ENCODE measurements around the gene RGMA. TPM values are rescaled to one million over a fixed set of nuclear protein-coding genes. Genes with fewer than 3 reads are reported as not detected.
A peak's percentile ranks its signal among the peaks of the same experiment; 100 is the strongest.

The RGMA gene
- total and polyA plus RNA-seq, 5 donors = 9.2 to 16.4 (median 12.1) TPM

- no peak overlapping the region for H3K27ac ChIP-seq (ENCODE audit: low read length)
These were observed 63.4 kb downstream of the RGMA start for GRCh38 chr15:93025625-93025982.

DNA sequence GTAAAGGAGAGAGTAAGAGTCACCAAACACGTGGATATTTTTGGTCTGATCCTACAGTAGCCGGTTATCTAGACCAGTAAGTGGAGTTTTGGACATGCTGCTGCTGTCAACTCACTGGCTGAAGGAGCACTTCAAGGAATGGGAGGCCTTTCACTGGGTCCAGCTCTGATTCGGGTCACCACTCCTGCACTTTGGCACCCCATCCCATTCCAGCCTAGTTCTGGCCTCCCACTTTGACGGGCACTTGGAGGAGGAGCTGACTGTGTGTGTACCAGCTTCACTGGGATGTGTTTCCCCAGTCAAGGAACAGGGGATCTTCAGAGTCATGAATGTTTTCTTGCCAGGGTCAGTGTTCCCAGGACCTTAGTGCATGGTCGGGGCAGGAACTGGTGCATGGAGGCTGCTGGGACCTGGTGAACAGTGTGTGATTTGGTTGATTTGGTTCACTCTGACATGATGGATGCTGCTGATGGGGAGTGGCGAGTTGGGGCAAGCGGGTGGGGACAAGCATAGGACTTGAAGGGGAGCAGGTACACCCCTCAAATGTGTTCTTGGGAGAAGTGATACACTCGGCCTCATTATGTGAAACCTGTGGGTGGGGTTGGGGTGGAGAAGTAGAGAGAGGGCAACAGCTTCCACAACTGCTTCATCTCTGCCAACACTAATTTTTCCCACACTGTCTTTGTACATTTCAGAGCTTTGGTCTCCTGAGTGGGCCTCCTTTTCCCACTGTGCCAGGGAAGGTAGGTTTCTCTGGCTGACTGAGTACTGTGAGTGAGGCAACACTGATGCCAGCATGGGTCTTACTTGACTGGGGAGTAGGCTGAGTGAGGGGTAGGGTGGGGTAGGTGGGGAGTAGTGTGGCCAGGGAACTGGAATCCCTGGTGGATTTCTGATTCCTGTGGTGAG lies 64.0 kb downstream of the RGMA start:
- peak overlapping the region; percentile 19 for H3K27ac ChIP-seq (ENCODE audit: low read length)
- DNase-seq = peak in 1 of 3 donors; percentile 30
- no peaks in the 10 kb centered on the region for H3K27me3 ChIP-seq (ENCODE audit: control insufficient read depth, insufficient read depth)
- intact Hi-C loops (cut with DNase I) = loop anchor here in 1 of 4 donors (10.0 kb wide), 1 partner anchor 220 kb away; no protein-coding TSS in a partner anchor
- H3K9me3 ChIP-seq (ENCODE audit: control insufficient read depth, low read length) = no peaks in the 10 kb centered on the region
- peaks cover 28% of the 10 kb centered on the region for H3K4me1 ChIP-seq (ENCODE audit: control insufficient read depth, insufficient read depth, low read length)
- ATAC-seq = no peak
- WGBS = 78% methylated on average over 8 of the region's 8 CpGs
- no peak overlapping the region for H3K4me3 ChIP-seq (ENCODE audit: low read length)

More at GRCh38 chr15:93025625-93025982, 63.4 kb downstream of the RGMA start:
- peaks cover 31% of the 10 kb centered on the region for H3K4me1 ChIP-seq (ENCODE audit: control insufficient read depth, insufficient read depth, low read length)
- no peaks in the 10 kb centered on the region for H3K9me3 ChIP-seq (ENCODE audit: control insufficient read depth, low read length)
- DNase-seq = peak in 1 of 3 donors; percentile 43
- no peak for ATAC-seq
- intact Hi-C loops (cut with DNase I) = loop anchor here in 1 of 4 donors (10.0 kb wide), 1 partner anchor 221 kb away; no protein-coding TSS in a partner anchor
- no peaks in the 10 kb centered on the region for H3K27me3 ChIP-seq (ENCODE audit: control insufficient read depth, insufficient read depth)
- H3K4me3 ChIP-seq (ENCODE audit: low read length) = no peak overlapping the region
- 79% methylated on average over 1 of the region's 1 CpG for whole genome bisulfite sequencing

DNA sequence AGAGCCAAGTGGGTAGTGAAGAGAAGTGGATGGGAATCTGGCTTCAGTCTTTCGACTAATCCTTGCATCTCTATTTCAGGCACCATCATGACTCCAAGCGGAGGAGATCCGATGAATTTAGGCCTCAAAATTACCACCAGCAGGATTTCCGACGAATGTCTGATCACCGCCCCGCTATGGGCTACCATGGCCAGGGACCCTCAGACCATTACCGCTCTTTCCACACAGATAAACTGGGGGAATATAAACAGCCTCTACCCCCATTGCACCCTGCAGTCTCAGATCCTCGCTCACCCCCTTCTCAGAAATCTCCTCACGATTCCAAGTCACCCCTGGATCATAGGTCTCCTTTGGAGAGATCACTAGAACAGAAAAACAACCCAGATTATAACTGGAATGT lies 64.7 kb downstream of the RGMA start:
- intact Hi-C loops (cut with DNase I) = loop anchor here in 1 of 4 donors (10.0 kb wide), 1 partner anchor 219 kb away; no protein-coding TSS in a partner anchor
- H3K4me1 ChIP-seq (ENCODE audit: control insufficient read depth, insufficient read depth, low read length) = peaks cover 27% of the 10 kb centered on the region
- WGBS = 94% methylated on average over 10 of the region's 10 CpGs
- H3K4me3 ChIP-seq (ENCODE audit: low read length) = no peak overlapping the region
- no peak overlapping the region for H3K27ac ChIP-seq (ENCODE audit: low read length)
- no peaks in the 10 kb centered on the region for H3K9me3 ChIP-seq (ENCODE audit: control insufficient read depth, low read length)
- peak in 1 of 3 donors; percentile 12 for DNase-seq
- no peak for ATAC-seq
- no peaks in the 10 kb centered on the region for H3K27me3 ChIP-seq (ENCODE audit: control insufficient read depth, insufficient read depth)

GRCh38 chr15:93020976-93021772 lies 67.8 kb downstream of the RGMA start:
- WGBS = 94% methylated on average over 3 of the region's 3 CpGs
- no peaks in the 10 kb centered on the region for H3K9me3 ChIP-seq (ENCODE audit: control insufficient read depth, low read length)
- peaks cover 9% of the 10 kb centered on the region for H3K4me1 ChIP-seq (ENCODE audit: control insufficient read depth, insufficient read depth, low read length)
- H3K27me3 ChIP-seq (ENCODE audit: control insufficient read depth, insufficient read depth) = no peaks in the 10 kb centered on the region
- peak in 1 of 3 donors; percentile 21 for DNase-seq
- no peak overlapping the region for H3K27ac ChIP-seq (ENCODE audit: low read length)
- no peak for ATAC-seq
- no peak overlapping the region for H3K4me3 ChIP-seq (ENCODE audit: low read length)
- intact Hi-C loops (cut with DNase I) = loop anchor here in 1 of 4 donors (10.0 kb wide), 1 partner anchor 216 kb away; no protein-coding TSS in a partner anchor

DNA sequence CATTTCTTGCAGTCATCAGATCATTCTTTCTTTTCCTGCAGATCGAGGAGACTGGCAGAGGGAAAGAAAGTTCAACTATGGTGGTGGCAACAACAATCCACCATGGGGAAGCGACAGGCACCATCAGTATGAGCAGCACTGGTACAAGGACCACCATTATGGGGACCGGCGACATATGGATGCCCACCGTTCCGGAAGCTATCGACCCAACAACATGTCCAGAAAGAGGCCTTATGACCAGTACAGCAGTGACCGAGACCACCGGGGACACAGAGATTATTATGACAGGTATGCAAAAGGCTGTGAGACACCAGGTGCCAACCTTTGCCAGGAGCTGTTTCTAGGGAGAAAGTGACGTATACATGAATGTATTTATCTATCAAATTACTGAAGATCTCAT lies 69.0 kb downstream of the RGMA start:
- H3K4me1 ChIP-seq (ENCODE audit: control insufficient read depth, insufficient read depth, low read length) = peaks cover 8% of the 10 kb centered on the region
- ATAC-seq (no peak), DNase-seq (peak in 1 of 3 donors; percentile 18)
- H3K27ac ChIP-seq (ENCODE audit: low read length) = no peak overlapping the region
- H3K4me3 ChIP-seq (ENCODE audit: low read length) = no peak overlapping the region
- intact Hi-C loops (cut with DNase I) = loop anchor here in 3 of 4 donors (10.0 kb wide), 2 partner anchors 75 to 215 kb away; no protein-coding TSS in a partner anchor
- H3K27me3 ChIP-seq (ENCODE audit: control insufficient read depth, insufficient read depth) = no peaks in the 10 kb centered on the region
- H3K9me3 ChIP-seq (ENCODE audit: control insufficient read depth, low read length) = no peaks in the 10 kb centered on the region
- 97% methylated on average over 10 of the region's 10 CpGs for WGBS

- DNase-seq (no peak), ATAC-seq (no peak)
- H3K27me3 ChIP-seq (ENCODE audit: control insufficient read depth, insufficient read depth) = no peaks in the 10 kb centered on the region
- H3K9me3 ChIP-seq (ENCODE audit: control insufficient read depth, low read length) = no peaks in the 10 kb centered on the region
- intact Hi-C loops (cut with DNase I) = loop anchor here in 2 of 4 donors (10.0 kb wide), 2 partner anchors 74 to 214 kb away; no protein-coding TSS in a partner anchor
- WGBS = 93% methylated on average over 7 of the region's 7 CpGs
- peaks cover 5% of the 10 kb centered on the region for H3K4me1 ChIP-seq (ENCODE audit: control insufficient read depth, insufficient read depth, low read length)
- no peak overlapping the region for H3K27ac ChIP-seq (ENCODE audit: low read length)
- no peak overlapping the region for H3K4me3 ChIP-seq (ENCODE audit: low read length)
These were observed 69.9 kb downstream of the RGMA start for GRCh38 chr15:93019090-93019489.

- H3K4me3 ChIP-seq (ENCODE audit: low read length) = no peak overlapping the region
- peaks cover 5% of the 10 kb centered on the region for H3K4me1 ChIP-seq (ENCODE audit: control insufficient read depth, insufficient read depth, low read length)
- no peaks in the 10 kb centered on the region for H3K27me3 ChIP-seq (ENCODE audit: control insufficient read depth, insufficient read depth)
- no peaks in the 10 kb centered on the region for H3K9me3 ChIP-seq (ENCODE audit: control insufficient read depth, low read length)
- peak in 1 of 2 donors; percentile 27 for ATAC-seq
- 69% methylated on average over 4 of the region's 4 CpGs for WGBS
- peak in 1 of 3 donors; percentile 45 for DNase-seq
- no peak overlapping the region for H3K27ac ChIP-seq (ENCODE audit: low read length)
- intact Hi-C loops (cut with DNase I) = loop anchor here in 2 of 4 donors (10.0 kb wide), 2 partner anchors 74 to 214 kb away; no protein-coding TSS in a partner anchor
These were observed 70.4 kb downstream of the RGMA start for GRCh38 chr15:93018574-93018973.

- no peaks in the 10 kb centered on the region for H3K9me3 ChIP-seq (ENCODE audit: control insufficient read depth, low read length)
- H3K27me3 ChIP-seq (ENCODE audit: control insufficient read depth, insufficient read depth) = no peaks in the 10 kb centered on the region
- H3K4me1 ChIP-seq (ENCODE audit: control insufficient read depth, insufficient read depth, low read length) = peaks cover 5% of the 10 kb centered on the region
- no peak overlapping the region for H3K4me3 ChIP-seq (ENCODE audit: low read length)
- ATAC-seq = no peak
- DNase-seq = no peak
- intact Hi-C loops (cut with DNase I) = loop anchor here in 2 of 4 donors (10.0 kb wide), 2 partner anchors 73 to 213 kb away; no protein-coding TSS in a partner anchor
- no peak overlapping the region for H3K27ac ChIP-seq (ENCODE audit: low read length)
- 79% methylated on average over 6 of the region's 6 CpGs for WGBS
These were observed 71.5 kb downstream of the RGMA start for GRCh38 chr15:93017526-93017925.

DNA sequence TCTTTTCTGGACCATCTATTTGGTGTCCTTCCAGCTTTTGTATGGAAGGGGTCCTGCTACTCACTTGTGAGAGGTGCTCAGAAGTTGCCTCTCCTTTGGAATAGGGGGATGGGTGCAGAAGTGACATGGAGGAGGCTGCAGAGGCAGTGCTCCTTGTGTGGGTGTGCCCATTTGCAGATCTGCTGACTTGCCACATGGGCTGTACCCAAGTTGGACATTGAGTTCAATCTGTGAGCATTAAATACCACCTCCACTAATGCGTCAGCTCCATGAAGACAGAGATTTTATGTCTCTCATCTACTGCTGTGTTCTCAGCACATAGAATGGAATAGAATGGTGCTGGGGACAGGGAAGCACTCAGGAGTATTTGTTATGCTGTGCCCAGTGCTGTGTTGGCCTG lies 76.2 kb downstream of the RGMA start:
- ATAC-seq (no peak), DNase-seq (no peak)
- intact Hi-C loops (cut with DNase I) = loop anchor here in 2 of 4 donors (10.0 kb wide), 2 partner anchors 68 to 208 kb away; no protein-coding TSS in a partner anchor
- Histone ChIP-seq H3K27ac (ENCODE audit: low read length) (no peak overlapping the region), H3K4me3 (ENCODE audit: low read length) (no peak overlapping the region), H3K9me3 (ENCODE audit: control insufficient read depth, low read length) (no peaks in the 10 kb centered on the region), H3K27me3 (ENCODE audit: control insufficient read depth, insufficient read depth) (no peaks in the 10 kb centered on the region), H3K4me1 (ENCODE audit: control insufficient read depth, insufficient read depth, low read length) (no peaks in the 10 kb centered on the region)
- 96% methylated on average over 1 of the region's 1 CpG for WGBS

DNA sequence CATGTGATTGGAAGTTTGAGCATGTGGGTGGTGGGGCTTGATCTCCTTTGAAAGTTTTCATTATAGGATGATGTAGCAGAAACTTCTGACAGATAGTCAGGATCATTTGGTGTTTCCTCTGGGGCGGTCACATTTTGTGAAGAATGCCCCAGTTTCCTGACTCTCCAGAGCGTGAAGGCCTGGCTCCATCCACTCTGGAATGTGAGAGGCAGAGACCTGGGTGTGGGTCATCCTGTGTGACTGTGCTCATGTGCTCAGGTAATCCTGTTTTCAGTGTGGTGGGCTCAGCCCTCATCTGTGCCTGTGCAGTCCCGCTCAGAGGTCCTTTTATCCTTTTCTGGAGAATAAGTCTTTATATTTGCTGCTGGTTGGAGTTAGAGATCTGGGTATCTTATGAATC lies 81.0 kb downstream of the RGMA start:
- 91% methylated on average over 3 of the region's 3 CpGs for WGBS
- H3K27me3 ChIP-seq (ENCODE audit: control insufficient read depth, insufficient read depth) = no peaks in the 10 kb centered on the region
- no peaks in the 10 kb centered on the region for H3K9me3 ChIP-seq (ENCODE audit: control insufficient read depth, low read length)
- no peak overlapping the region for H3K4me3 ChIP-seq (ENCODE audit: low read length)
- no peaks in the 10 kb centered on the region for H3K4me1 ChIP-seq (ENCODE audit: control insufficient read depth, insufficient read depth, low read length)
- intact Hi-C loops (cut with DNase I) = loop anchor here in 1 of 4 donors (10.0 kb wide), 1 partner anchor 63 kb away; no protein-coding TSS in a partner anchor
- DNase-seq (no peak), ATAC-seq (peak in 1 of 2 donors; percentile 40)
- H3K27ac ChIP-seq (ENCODE audit: low read length) = no peak overlapping the region

All from right cardiac atrium (tissue), 5 donors.